Loucy (cell line): ENCODE data around the gene SEMA5B.

Source experiments
- H2AFZ ChIP-seq: fragments of 200-600 bp; sonication (generic); 2 replicates; pipeline ENCODE4 v1.6.0; 2016; ENCODE audit warnings: antibody characterized with exemption, mild to moderate bottlenecking, low read length, moderate library complexity
- H3F3A ChIP-seq: fragments of 200-600 bp; 2 replicates; pipeline ENCODE4 v1.6.0; 2016; ENCODE audit warnings: antibody characterized with exemption, low read depth, mild to moderate bottlenecking
- H3K27me3 ChIP-seq: fragments of 200-600 bp; sonication (generic); 2 replicates; pipeline ENCODE4 v1.6.1; 2014; ENCODE audit warnings: low read length, mild to moderate bottlenecking; ENCODE audit not compliant: insufficient read depth, poor library complexity, severe bottlenecking
- H3K36me3 ChIP-seq: fragments of 200-600 bp; sonication (generic); 2 replicates; pipeline ENCODE4 v1.6.1; 2016; ENCODE audit warnings: low read length; ENCODE audit not compliant: insufficient read depth
- H3K4me1 ChIP-seq: fragments of 200-600 bp; sonication (generic); 2 replicates; pipeline ENCODE4 v1.5.1; 2014; ENCODE audit warnings: low read length, mild to moderate bottlenecking; ENCODE audit not compliant: insufficient read depth, poor library complexity, severe bottlenecking
- H3K4me2 ChIP-seq: fragments of 200-600 bp; sonication (generic); 2 replicates; pipeline ENCODE4 v1.6.0; 2014; ENCODE audit warnings: antibody characterized with exemption, low read length, low read depth, mild to moderate bottlenecking; ENCODE audit not compliant: poor library complexity, severe bottlenecking
- H3K4me3 ChIP-seq: fragments of 200-600 bp; sonication (generic); 2 replicates; pipeline ENCODE4 v1.5.1; 2014; ENCODE audit warnings: low read length, mild to moderate bottlenecking, mixed read lengths; ENCODE audit not compliant: poor library complexity, severe bottlenecking
- H3K79me2 ChIP-seq: fragments of 200-600 bp; sonication (generic); 2 replicates; pipeline ENCODE4 v1.6.1; 2014; ENCODE audit warnings: low read length; ENCODE audit not compliant: insufficient read depth
- H3K9ac ChIP-seq: fragments of 200-600 bp; sonication (generic); 2 replicates; pipeline ENCODE4 v1.6.0; 2014; ENCODE audit warnings: mild to moderate bottlenecking, low read depth, low read length, moderate library complexity; ENCODE audit not compliant: poor library complexity, severe bottlenecking
- H3K9me2 ChIP-seq: fragments of 200-600 bp; sonication (generic); replicated peaks from 2 replicates; pipeline ENCODE4 v1.6.1; 2016; ENCODE audit warnings: low read depth, low read length, mixed read lengths
- H3K9me3 ChIP-seq: fragments of 200-600 bp; sonication (generic); 2 replicates; pipeline ENCODE4 v1.6.1; 2014; ENCODE audit warnings: mild to moderate bottlenecking, antibody characterized with exemption, low read length, low read depth; ENCODE audit not compliant: insufficient read depth
- H4K20me1 ChIP-seq: fragments of 200-600 bp; sonication (generic); 2 replicates; pipeline ENCODE4 v1.6.0; 2014; ENCODE audit warnings: antibody characterized with exemption, low read length, mild to moderate bottlenecking; ENCODE audit not compliant: insufficient read depth, poor library complexity, severe bottlenecking
- CTCF ChIP-seq: fragments of 200-600 bp; sonication (generic); conservative IDR thresholded peaks from 2 replicates; pipeline ENCODE4 v1.5.1; 2014; ENCODE audit warnings: mild to moderate bottlenecking, antibody characterized with exemption, low read length
- EZH2phosphoT487 ChIP-seq: fragments of 200-600 bp; IDR thresholded peaks from 2 replicates; pipeline ENCODE4 v1.6.1; 2018; ENCODE audit warnings: antibody characterized with exemption, mild to moderate bottlenecking, moderate library complexity, borderline replicate concordance

SEMA5B gene

GRCh38 chr3:123004201-123004918 is 23.2 kb downstream of the SEMA5B start:
- Histone ChIP-seq H3K9me3 (no peaks in the 10 kb centered on the region), H3F3A (no peaks in the 10 kb centered on the region), H3K4me2 (no peak overlapping the region), H3K4me3 (no peak overlapping the region), H3K4me1 (peaks cover 8% of the 10 kb centered on the region), H3K27me3 (no peaks in the 10 kb centered on the region), H2AFZ (no peak overlapping the region), H3K9me2 (no peaks in the 10 kb centered on the region), H4K20me1 (no peaks in the 10 kb centered on the region), H3K79me2 (no peaks in the 10 kb centered on the region), H3K36me3 (no peaks in the 10 kb centered on the region), H3K9ac (no peak overlapping the region)
- TF ChIP-seq CTCF, result no peak
- no peak for TF ChIP-seq EZH2phosphoT487

- H3K4me2 ChIP-seq, result no peak overlapping the region
- H3K9me2 ChIP-seq, result no peaks in the 10 kb centered on the region
- no peak overlapping the region for H2AFZ ChIP-seq
These were observed 24.6 kb downstream of the SEMA5B start for GRCh38 chr3:123002749-123003497.

GRCh38 chr3:123002100-123002748 is 25.3 kb downstream of the SEMA5B start:
- no peaks in the 10 kb centered on the region for H3K9me2 ChIP-seq
- no peak overlapping the region for H3K4me3 ChIP-seq
- H3K27me3 ChIP-seq, result no peaks in the 10 kb centered on the region
- no peak overlapping the region for H2AFZ ChIP-seq
- H3K9ac ChIP-seq, result no peak overlapping the region
- no peaks in the 10 kb centered on the region for H3K4me1 ChIP-seq
- no peaks in the 10 kb centered on the region for H4K20me1 ChIP-seq
- H3K36me3 ChIP-seq, result no peaks in the 10 kb centered on the region
- no peaks in the 10 kb centered on the region for H3K9me3 ChIP-seq
- no peaks in the 10 kb centered on the region for H3K79me2 ChIP-seq
- no peak for TF ChIP-seq CTCF
- no peak for TF ChIP-seq EZH2phosphoT487
- H3F3A ChIP-seq, result no peaks in the 10 kb centered on the region
- H3K4me2 ChIP-seq, result no peak overlapping the region

More at GRCh38 chr3:123002749-123003497, 24.6 kb downstream of the SEMA5B start:
- no peaks in the 10 kb centered on the region for H4K20me1 ChIP-seq
- H3K79me2 ChIP-seq, result no peaks in the 10 kb centered on the region
- no peaks in the 10 kb centered on the region for H3K36me3 ChIP-seq
- H3K27me3 ChIP-seq, result no peaks in the 10 kb centered on the region
- no peaks in the 10 kb centered on the region for H3K4me1 ChIP-seq
- H3K9ac ChIP-seq, result no peak overlapping the region
- TF ChIP-seq EZH2phosphoT487, result no peak
- no peak for TF ChIP-seq CTCF
- H3K9me3 ChIP-seq, result no peaks in the 10 kb centered on the region
- H3F3A ChIP-seq, result no peaks in the 10 kb centered on the region
- H3K4me3 ChIP-seq, result no peak overlapping the region
